SU-DHL-6 (cell line): Measurements from ENCODE around the gene INTS3.
A peak's percentile ranks its signal among the peaks of the same experiment; 100 is the strongest.

Experiments used
- H2AFZ ChIP-seq: fragments of 200-600 bp; sonication (generic); 2 replicates; pipeline ENCODE4 v1.6.1; 2014; ENCODE audit warnings: low read depth, mild to moderate bottlenecking, moderate library complexity, mixed read lengths, antibody characterized with exemption, low read length; ENCODE audit not compliant: severe bottlenecking
- H3F3A ChIP-seq: fragments of 200-600 bp; shearing (Covaris generic); 2 replicates; pipeline ENCODE4 v1.6.0; 2016; ENCODE audit warnings: antibody characterized with exemption, mild to moderate bottlenecking; ENCODE audit not compliant: insufficient read depth
- H3K27ac ChIP-seq: fragments of 200-600 bp; sonication (generic); 2 replicates; pipeline ENCODE4 v1.5.1; 2016; ENCODE audit warnings: low read depth, mild to moderate bottlenecking, low read length, moderate library complexity, mixed read lengths
- H3K27me3 ChIP-seq: fragments of 200-600 bp; sonication (generic), shearing (Covaris generic); 2 replicates; pipeline ENCODE4 v1.6.0; 2014; ENCODE audit warnings: mild to moderate bottlenecking, low read length
- H3K36me3 ChIP-seq: fragments of 200-600 bp; sonication (generic); 2 replicates; pipeline ENCODE4 v1.6.1; 2014; ENCODE audit warnings: mild to moderate bottlenecking, low read length, mixed read lengths
- H3K4me2 ChIP-seq: fragments of 300-600, 200-600 bp; shearing (Covaris generic), sonication (generic); 2 replicates; pipeline ENCODE4 v1.6.0; 2014; ENCODE audit warnings: low read length, low read depth, mild to moderate bottlenecking; ENCODE audit not compliant: poor library complexity, severe bottlenecking
- H3K4me3 ChIP-seq: fragments of 200-600 bp; sonication (generic); 2 replicates; pipeline ENCODE4 v1.5.1; 2014; ENCODE audit warnings: antibody characterized with exemption, low read length, mild to moderate bottlenecking, mixed read lengths; ENCODE audit not compliant: insufficient read depth, poor library complexity, severe bottlenecking
- H3K79me2 ChIP-seq: fragments of 200-600 bp; sonication (generic); 2 replicates; pipeline ENCODE4 v1.6.1; 2014; ENCODE audit warnings: mild to moderate bottlenecking, low read length, moderate library complexity; ENCODE audit not compliant: insufficient read depth
- H3K9ac ChIP-seq: fragments of 200-600 bp; sonication (generic); 2 replicates; pipeline ENCODE4 v1.7.0; 2014; ENCODE audit warnings: mild to moderate bottlenecking, low read length
- H3K9me2 ChIP-seq: fragments of 200-600 bp; sonication (generic); replicated peaks from 2 replicates; pipeline ENCODE4 v1.6.1; 2014; ENCODE audit warnings: low read length; ENCODE audit not compliant: insufficient read depth
- H3K9me3 ChIP-seq: fragments of 200-600 bp; sonication (generic); 2 replicates; pipeline ENCODE4 v1.6.1; 2014; ENCODE audit warnings: low read length, mixed read lengths; ENCODE audit not compliant: insufficient read depth
- H4K20me1 ChIP-seq: fragments of 200-600 bp; sonication (generic); 2 replicates; pipeline ENCODE4 v1.6.1; 2014; ENCODE audit warnings: low read depth, mild to moderate bottlenecking, antibody characterized with exemption, low read length, moderate library complexity, mixed read lengths
- CTCF ChIP-seq: fragments of 200-600 bp; sonication (generic); IDR thresholded peaks from one replicate; pipeline ENCODE4 v1.5.1; 2017; ENCODE audit warnings: antibody characterized with exemption, mild to moderate bottlenecking, low read length, moderate library complexity; ENCODE audit not compliant: insufficient read depth, poor library complexity, severe bottlenecking
- EZH2phosphoT487 ChIP-seq: fragments of 200-600 bp; sonication (generic), shearing (Covaris generic); conservative IDR thresholded peaks from 2 replicates; pipeline ENCODE4 v1.6.1; 2018; ENCODE audit warnings: mild to moderate bottlenecking, antibody characterized with exemption, low read length, moderate library complexity, mixed read lengths

INTS3 gene

GRCh38 chr1:153730468-153730988, 2.7 kb downstream of the INTS3 start:
- no peak overlapping the region for H2AFZ ChIP-seq
- TF ChIP-seq CTCF (no peak), EZH2phosphoT487 (no peak)
- peak overlapping the region; percentile 90 for H3K4me2 ChIP-seq
- no peaks in the 10 kb centered on the region for H3K36me3 ChIP-seq
- H3K27ac ChIP-seq = no peak overlapping the region
- no peak overlapping the region for H3K4me3 ChIP-seq
- H3K27me3 ChIP-seq = no peaks in the 10 kb centered on the region
- H3K9me2 ChIP-seq = no peaks in the 10 kb centered on the region
- no peaks in the 10 kb centered on the region for H4K20me1 ChIP-seq
- peaks cover 26% of the 10 kb centered on the region for H3K79me2 ChIP-seq
- H3F3A ChIP-seq = peaks cover 13% of the 10 kb centered on the region; the same call in 1 of the 2 replicates
- no peak overlapping the region; the same call in 1 of the 2 replicates for H3K9ac ChIP-seq
- no peaks in the 10 kb centered on the region for H3K9me3 ChIP-seq

- no peak overlapping the region for H3K9ac ChIP-seq
- TF ChIP-seq EZH2phosphoT487 = no peak
- no peak for TF ChIP-seq CTCF
- peaks cover 19% of the 10 kb centered on the region for H3K79me2 ChIP-seq
- no peaks in the 10 kb centered on the region for H3K27me3 ChIP-seq
- H2AFZ ChIP-seq = no peak overlapping the region
- H3K4me3 ChIP-seq = no peak overlapping the region
- no peaks in the 10 kb centered on the region for H4K20me1 ChIP-seq
- peaks cover 7% of the 10 kb centered on the region; the same call in 1 of the 2 replicates for H3F3A ChIP-seq
- no peaks in the 10 kb centered on the region; the same call in 1 of the 2 replicates for H3K36me3 ChIP-seq
- no peaks in the 10 kb centered on the region for H3K9me2 ChIP-seq
- no peak overlapping the region for H3K27ac ChIP-seq
- H3K4me2 ChIP-seq = no peak overlapping the region
- H3K9me3 ChIP-seq = no peaks in the 10 kb centered on the region
These were observed 6.1 kb downstream of the INTS3 start for GRCh38 chr1:153733970-153734369.

- H3K4me3 ChIP-seq = no peak overlapping the region
- no peak for TF ChIP-seq CTCF
- TF ChIP-seq EZH2phosphoT487 = no peak
- no peaks in the 10 kb centered on the region for H4K20me1 ChIP-seq
- no peaks in the 10 kb centered on the region for H3K27me3 ChIP-seq
- no peak overlapping the region for H3K9ac ChIP-seq
- H3K4me2 ChIP-seq = no peak overlapping the region
- no peak overlapping the region for H3K27ac ChIP-seq
- H3F3A ChIP-seq = peaks cover 7% of the 10 kb centered on the region; the same call in 1 of the 2 replicates
- no peaks in the 10 kb centered on the region; the same call in 1 of the 2 replicates for H3K36me3 ChIP-seq
- H3K9me2 ChIP-seq = no peaks in the 10 kb centered on the region
- no peaks in the 10 kb centered on the region for H3K9me3 ChIP-seq
- H3K79me2 ChIP-seq = peaks cover 14% of the 10 kb centered on the region; the same call in 1 of the 2 replicates
- H2AFZ ChIP-seq = no peak overlapping the region
These were observed 6.7 kb downstream of the INTS3 start for GRCh38 chr1:153734396-153735089.
